ENCODE results near the gene SRL.

The SRL gene

DNA sequence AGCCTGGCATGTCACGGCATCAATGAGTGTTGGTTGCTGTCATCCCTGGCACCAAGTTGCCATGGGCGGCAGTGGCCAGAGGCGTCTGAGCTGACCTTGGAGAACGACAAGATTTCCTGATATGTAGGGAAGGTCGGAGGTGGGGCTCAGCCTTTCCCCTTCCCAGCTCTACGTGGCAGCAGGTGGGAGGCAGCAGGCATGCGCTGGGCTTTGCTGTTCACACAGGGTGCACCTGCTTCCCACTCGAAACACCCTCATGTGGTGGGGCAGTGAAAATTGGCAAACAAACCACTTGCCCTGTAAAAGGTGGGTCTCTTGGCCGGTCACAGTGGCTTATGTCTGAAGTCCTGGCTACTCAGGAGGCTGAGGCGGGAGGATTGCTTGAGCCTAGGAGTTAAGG is 43.3 kb upstream of the SRL start:
- H3K9ac ChIP-seq (ENCODE audit: low read depth, low read length, poor library complexity, severe bottlenecking): no peak overlapping the region
- no peaks in the 10 kb centered on the region for H3K9me2 ChIP-seq (replicated peaks; ENCODE audit: low read depth, low read length)
- H3K4me3 ChIP-seq (ENCODE audit: low read length, poor library complexity, severe bottlenecking): no peak overlapping the region
- H4K20me1 ChIP-seq (ENCODE audit: insufficient read depth, low read length, poor library complexity, severe bottlenecking): no peaks in the 10 kb centered on the region
- TF ChIP-seq, protein P1, sequence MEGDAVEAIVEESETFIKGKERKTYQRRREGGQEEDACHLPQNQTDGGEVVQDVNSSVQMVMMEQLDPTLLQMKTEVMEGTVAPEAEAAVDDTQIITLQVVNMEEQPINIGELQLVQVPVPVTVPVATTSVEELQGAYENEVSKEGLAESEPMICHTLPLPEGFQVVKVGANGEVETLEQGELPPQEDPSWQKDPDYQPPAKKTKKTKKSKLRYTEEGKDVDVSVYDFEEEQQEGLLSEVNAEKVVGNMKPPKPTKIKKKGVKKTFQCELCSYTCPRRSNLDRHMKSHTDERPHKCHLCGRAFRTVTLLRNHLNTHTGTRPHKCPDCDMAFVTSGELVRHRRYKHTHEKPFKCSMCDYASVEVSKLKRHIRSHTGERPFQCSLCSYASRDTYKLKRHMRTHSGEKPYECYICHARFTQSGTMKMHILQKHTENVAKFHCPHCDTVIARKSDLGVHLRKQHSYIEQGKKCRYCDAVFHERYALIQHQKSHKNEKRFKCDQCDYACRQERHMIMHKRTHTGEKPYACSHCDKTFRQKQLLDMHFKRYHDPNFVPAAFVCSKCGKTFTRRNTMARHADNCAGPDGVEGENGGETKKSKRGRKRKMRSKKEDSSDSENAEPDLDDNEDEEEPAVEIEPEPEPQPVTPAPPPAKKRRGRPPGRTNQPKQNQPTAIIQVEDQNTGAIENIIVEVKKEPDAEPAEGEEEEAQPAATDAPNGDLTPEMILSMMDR (conservative IDR thresholded peaks at IDR 0.05; ENCODE audit: low read length): no peak
- TF ChIP-seq EZH2phosphoT487 (IDR thresholded peaks at IDR 0.05; ENCODE audit: borderline replicate concordance): no peak
- no peak overlapping the region for H3K4me2 ChIP-seq (ENCODE audit: low read depth, low read length, poor library complexity, severe bottlenecking)
- H3K36me3 ChIP-seq (ENCODE audit: insufficient read depth, low read length): no peaks in the 10 kb centered on the region
- H3K79me2 ChIP-seq (ENCODE audit: insufficient read depth, low read length): no peaks in the 10 kb centered on the region
- H3K27me3 ChIP-seq (ENCODE audit: insufficient read depth, low read length, poor library complexity, severe bottlenecking): no peaks in the 10 kb centered on the region
- no peaks in the 10 kb centered on the region for H3F3A ChIP-seq (ENCODE audit: low read depth)
- no peak overlapping the region for H2AFZ ChIP-seq (ENCODE audit: low read length)
- H3K9me3 ChIP-seq (ENCODE audit: insufficient read depth, low read depth, low read length): no peaks in the 10 kb centered on the region
- H3K4me1 ChIP-seq (ENCODE audit: insufficient read depth, low read length, poor library complexity, severe bottlenecking): no peaks in the 10 kb centered on the region

DNA sequence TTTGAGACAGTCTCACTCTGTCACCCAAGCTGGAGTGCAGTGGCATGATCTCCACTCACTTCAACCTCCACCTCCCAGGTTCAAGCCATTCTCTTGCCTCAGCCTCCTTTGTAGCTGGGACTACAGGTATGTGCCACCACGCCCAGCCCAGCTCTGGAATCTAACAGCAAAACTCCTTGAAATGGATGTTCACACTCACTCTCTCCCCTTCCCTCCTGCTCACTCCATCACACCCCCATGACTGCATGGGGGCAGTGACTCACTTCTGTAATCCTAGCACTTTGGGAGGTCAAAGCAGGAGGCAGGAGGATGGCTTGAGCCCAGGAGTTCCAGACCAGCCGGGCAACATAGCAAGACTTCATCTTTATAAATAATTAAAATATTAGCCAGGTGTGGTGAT is 42.1 kb upstream of the SRL start:
- H3K4me3 ChIP-seq (ENCODE audit: low read length, poor library complexity, severe bottlenecking): no peak overlapping the region
- no peaks in the 10 kb centered on the region for H3F3A ChIP-seq (ENCODE audit: low read depth)
- no peak overlapping the region for H3K4me2 ChIP-seq (ENCODE audit: low read depth, low read length, poor library complexity, severe bottlenecking)
- no peaks in the 10 kb centered on the region for H3K4me1 ChIP-seq (ENCODE audit: insufficient read depth, low read length, poor library complexity, severe bottlenecking)
- H3K27me3 ChIP-seq (ENCODE audit: insufficient read depth, low read length, poor library complexity, severe bottlenecking): no peaks in the 10 kb centered on the region
- H2AFZ ChIP-seq (ENCODE audit: low read length): no peak overlapping the region
- no peaks in the 10 kb centered on the region for H3K79me2 ChIP-seq (ENCODE audit: insufficient read depth, low read length)
- TF ChIP-seq EZH2phosphoT487 (IDR thresholded peaks at IDR 0.05; ENCODE audit: borderline replicate concordance): no peak
- TF ChIP-seq, protein P1 (conservative IDR thresholded peaks at IDR 0.05; ENCODE audit: low read length): no peak
- H3K36me3 ChIP-seq (ENCODE audit: insufficient read depth, low read length): no peaks in the 10 kb centered on the region
- H4K20me1 ChIP-seq (ENCODE audit: insufficient read depth, low read length, poor library complexity, severe bottlenecking): no peaks in the 10 kb centered on the region
- H3K9me2 ChIP-seq (replicated peaks; ENCODE audit: low read depth, low read length): no peaks in the 10 kb centered on the region
- no peaks in the 10 kb centered on the region for H3K9me3 ChIP-seq (ENCODE audit: insufficient read depth, low read depth, low read length)
- no peak overlapping the region for H3K9ac ChIP-seq (ENCODE audit: low read depth, low read length, poor library complexity, severe bottlenecking)

DNA sequence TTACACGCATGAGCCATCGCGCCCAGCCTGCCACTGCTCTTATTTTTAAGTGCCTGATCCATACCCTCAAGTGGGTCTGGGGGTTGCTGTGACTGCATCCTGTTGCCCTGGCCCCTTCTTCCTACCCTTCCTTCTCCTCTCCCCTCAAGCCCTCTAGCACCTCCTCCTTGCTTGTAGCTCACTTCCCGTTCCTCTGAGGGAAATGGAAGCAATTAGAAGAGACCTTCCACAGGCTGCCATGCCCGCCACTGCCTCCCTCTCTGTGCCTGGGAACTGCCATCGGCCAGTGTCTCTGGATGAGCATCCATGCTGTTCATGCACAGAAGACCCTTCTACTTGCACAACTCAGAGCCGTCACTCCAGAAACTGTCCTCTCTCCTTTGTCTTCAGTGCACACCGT is 41.6 kb upstream of the SRL start:
- Histone ChIP-seq H3K36me3 (ENCODE audit: insufficient read depth, low read length) (no peaks in the 10 kb centered on the region), H3F3A (ENCODE audit: low read depth) (no peaks in the 10 kb centered on the region), H3K9ac (ENCODE audit: low read depth, low read length, poor library complexity, severe bottlenecking) (no peak overlapping the region), H3K9me3 (ENCODE audit: insufficient read depth, low read depth, low read length) (no peaks in the 10 kb centered on the region), H3K4me2 (ENCODE audit: low read depth, low read length, poor library complexity, severe bottlenecking) (no peak overlapping the region), H4K20me1 (ENCODE audit: insufficient read depth, low read length, poor library complexity, severe bottlenecking) (no peaks in the 10 kb centered on the region), H3K27me3 (ENCODE audit: insufficient read depth, low read length, poor library complexity, severe bottlenecking) (no peaks in the 10 kb centered on the region), H3K9me2 (replicated peaks; ENCODE audit: low read depth, low read length) (no peaks in the 10 kb centered on the region), H3K4me3 (ENCODE audit: low read length, poor library complexity, severe bottlenecking) (no peak overlapping the region), H3K79me2 (ENCODE audit: insufficient read depth, low read length) (no peaks in the 10 kb centered on the region), H2AFZ (ENCODE audit: low read length) (no peak overlapping the region), H3K4me1 (ENCODE audit: insufficient read depth, low read length, poor library complexity, severe bottlenecking) (no peaks in the 10 kb centered on the region)
- TF ChIP-seq, protein P1 (conservative IDR thresholded peaks at IDR 0.05; ENCODE audit: low read length): no peak
- no peak for TF ChIP-seq EZH2phosphoT487 (IDR thresholded peaks at IDR 0.05; ENCODE audit: borderline replicate concordance)
